WI38 (cell line): ENCODE data around the gene HTR4.

Source experiments
- H3K4me3 ChIP-seq: 2 replicates; pipeline ENCODE4 v1.5.1; 2011; ENCODE audit warnings: low read depth, mild to moderate bottlenecking, control low read depth, low read length
- CTCF ChIP-seq: IDR thresholded peaks from 2 replicates; pipeline ENCODE4 v1.5.1; 2012; ENCODE audit warnings: low read depth, mild to moderate bottlenecking, control low read depth, low read length

The HTR4 gene

GRCh38 chr5:148583421-148583965 lies 70.8 kb downstream of the HTR4 start:
- H3K4me3 ChIP-seq: no peak overlapping the region
- no peak for TF ChIP-seq CTCF

GRCh38 chr5:148574167-148574566 lies 80.2 kb downstream of the HTR4 start:
- no peak overlapping the region for H3K4me3 ChIP-seq
- TF ChIP-seq CTCF: no peak

- H3K4me3 ChIP-seq: no peak overlapping the region
- TF ChIP-seq CTCF: no peak
Measured at GRCh38 chr5:148573374-148573773, 81.0 kb downstream of the HTR4 start.

GRCh38 chr5:148569948-148570347 lies 84.4 kb downstream of the HTR4 start:
- no peak for TF ChIP-seq CTCF
- no peak overlapping the region for H3K4me3 ChIP-seq

DNA sequence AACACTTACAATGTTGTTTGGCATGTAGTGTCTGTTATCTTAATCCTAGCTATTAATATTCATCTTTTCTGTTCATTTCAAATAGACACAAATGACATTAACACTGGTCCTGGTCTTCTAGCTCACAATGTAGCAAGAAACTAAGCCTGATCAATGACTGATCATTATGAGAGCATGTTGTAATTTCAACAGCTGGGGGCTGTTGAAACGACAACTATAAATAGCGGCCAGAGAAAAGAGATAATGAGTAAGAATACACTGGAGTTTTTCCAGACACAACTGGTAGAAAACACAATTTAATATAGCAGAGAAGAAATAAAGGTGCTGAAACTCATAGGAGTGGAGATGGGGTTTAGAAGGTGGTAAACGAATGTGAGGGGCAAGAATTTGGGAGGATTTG lies 89.2 kb downstream of the HTR4 start:
- H3K4me3 ChIP-seq: no peak overlapping the region
- TF ChIP-seq CTCF: no peak

GRCh38 chr5:148563021-148563420 lies 91.3 kb downstream of the HTR4 start:
- TF ChIP-seq CTCF: no peak
- H3K4me3 ChIP-seq: no peak overlapping the region

DNA sequence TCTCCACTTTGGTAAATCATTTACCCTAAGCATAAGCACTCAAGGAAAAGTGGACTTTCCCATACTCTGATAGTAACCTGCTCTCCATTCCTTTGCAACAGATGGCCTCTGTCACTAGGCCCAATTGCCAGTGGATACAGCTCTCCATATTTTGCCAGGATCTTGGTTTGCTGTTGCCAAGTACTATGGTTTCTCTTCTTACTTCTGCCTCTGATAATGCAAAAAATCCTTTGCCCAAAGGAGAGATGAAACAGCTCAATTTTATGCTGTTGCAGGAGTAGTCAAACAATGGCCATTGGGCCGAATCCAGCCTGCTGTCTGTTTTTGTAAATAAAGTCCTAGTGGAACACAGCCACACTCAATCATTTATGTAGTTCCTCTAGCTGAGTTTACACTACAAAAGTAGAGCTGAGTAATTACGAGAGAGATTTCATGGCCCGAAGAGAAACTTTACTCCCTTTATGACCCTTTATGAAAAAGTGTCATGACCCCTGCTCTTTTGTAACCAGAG lies 92.5 kb downstream of the HTR4 start:
- H3K4me3 ChIP-seq: no peak overlapping the region
- TF ChIP-seq CTCF: no peak
